ENCODE data around the gene TMUB2. TPM values are rescaled to one million over a fixed set of nuclear protein-coding genes. Genes with fewer than 3 reads are reported as not detected.

Gene TMUB2
- total and polyA plus RNA-seq, 2 of the 13 experiments (the other 11 are each of a cell fraction or from before 2014, with no cell fraction given) = 26.9 to 50.8 TPM

GRCh38 chr17:44198721-44199552 is 12.2 kb downstream of the TMUB2 start (continued):
- TF ChIP-seq POLR2AphosphoS5 (IDR thresholded peaks at IDR 0.05; ENCODE audit: low read depth, low read length) = peak; percentile 37; the same call in 1 of the 2 replicates
- TF ChIP-seq STAG1 (CRISPR knock-in tag; IDR thresholded peaks at IDR 0.05) = no peak
- no peak for TF ChIP-seq DNMT3B (CRISPR knock-in tag; conservative IDR thresholded peaks at IDR 0.05)
- no peak for TF ChIP-seq CENPBD1 (CRISPR knock-in tag; IDR thresholded peaks at IDR 0.05; ENCODE audit: borderline replicate concordance, low read depth)
- peak; percentile 42; the same call in 1 of the 2 replicates for TF ChIP-seq ZNF501 (CRISPR knock-in tag; IDR thresholded peaks at IDR 0.05)
- TF ChIP-seq ZNF503 (CRISPR knock-in tag; IDR thresholded peaks at IDR 0.05) = no peak
- no peak for TF ChIP-seq RARA (CRISPR knock-in tag; IDR thresholded peaks at IDR 0.05)
- TF ChIP-seq ZNF230 (CRISPR knock-in tag; IDR thresholded peaks at IDR 0.05) = peak; percentile 32; the same call in 1 of the 2 replicates
- peak; percentile 9; the same call in 1 of the 2 replicates for TF ChIP-seq ZKSCAN8 (CRISPR knock-in tag; IDR thresholded peaks at IDR 0.05; ENCODE audit: borderline replicate concordance)
- no peak for TF ChIP-seq RFX1 (IDR thresholded peaks at IDR 0.05)
- TF ChIP-seq ZNF142 (CRISPR knock-in tag; IDR thresholded peaks at IDR 0.05) = no peak
- no peak for TF ChIP-seq ZKSCAN5 (CRISPR knock-in tag; IDR thresholded peaks at IDR 0.05)
- TF ChIP-seq MATR3 (CRISPR knock-in tag; IDR thresholded peaks at IDR 0.05) = no peak
- TF ChIP-seq THYN1 (CRISPR knock-in tag; IDR thresholded peaks at IDR 0.05; ENCODE audit: borderline replicate concordance, low read depth) = no peak
- TF ChIP-seq NAIF1 (CRISPR knock-in tag; IDR thresholded peaks at IDR 0.05; ENCODE audit: borderline replicate concordance) = no peak
- TF ChIP-seq FLYWCH1 (CRISPR knock-in tag; IDR thresholded peaks at IDR 0.05) = no peak
- TF ChIP-seq ZNF256 (CRISPR knock-in tag; conservative IDR thresholded peaks at IDR 0.05) = no peak

Measured in HepG2 (cell line).